ENCODE results near the gene BRDT. TPM values are rescaled to one million over a fixed set of nuclear protein-coding genes. Genes with fewer than 3 reads are reported as not detected.

Gene BRDT
- polyA plus RNA-seq (2013, experiment 1 of 2) = 0.03 TPM
- polyA plus RNA-seq (2013, experiment 2 of 2) = not detected

DNA sequence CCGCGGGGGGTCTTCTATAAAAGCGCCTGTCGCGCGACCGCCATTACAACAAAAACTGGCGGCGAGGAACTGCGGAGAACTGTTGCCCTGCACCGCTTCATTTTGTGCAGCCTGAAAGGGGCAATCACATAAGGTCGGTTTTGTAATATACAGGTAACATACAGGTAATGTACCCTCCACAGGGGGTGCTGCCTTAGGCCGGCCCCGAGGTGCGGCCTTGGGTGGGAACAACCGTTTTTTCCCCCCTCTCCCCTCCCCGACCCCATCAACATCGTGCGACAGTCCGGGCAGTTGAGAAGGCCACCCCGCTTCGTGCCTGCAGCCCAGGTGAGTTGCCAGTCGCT lies at the start of gene BRDT:
Gene BRDT (plus strand): TSS at position 46 of the 344 bp plus-strand sequence. CDS start 13,354 bp downstream, outside the sequence.
- 93% methylated on average over 20 of the region's 23 CpGs for WGBS
- H2AK5ac ChIP-seq (ENCODE audit: low read length, severe bottlenecking) = no peak within 1 kb of the TSS
- no peak within 1 kb of the TSS for H3K23ac ChIP-seq (ENCODE audit: low read length in 2 of 2)
- no peaks in the 10 kb centered on the region for H3K9me3 ChIP-seq (ENCODE audit: control insufficient read depth, low read length)
- no peak for DNase-seq
- no peak within 1 kb of the TSS for H3K27ac ChIP-seq (ENCODE audit: low read length, poor library complexity, severe bottlenecking)
- no peak within 1 kb of the TSS for H3K18ac ChIP-seq (ENCODE audit: low read depth in 1 of 2, low read length in 2 of 2)
- H3K4me2 ChIP-seq (ENCODE audit: low read length, poor library complexity, severe bottlenecking) = no peak within 1 kb of the TSS
- H4K91ac ChIP-seq (ENCODE audit: low read length) = no peak within 1 kb of the TSS
- H3K79me1 ChIP-seq (replicated peaks; ENCODE audit: low read length, poor library complexity, severe bottlenecking) = no peaks in the 10 kb centered on the region
- H3K4ac ChIP-seq (ENCODE audit: low read depth in 1 of 2, low read length in 2 of 2) = no peak within 1 kb of the TSS
- H2BK5ac ChIP-seq (ENCODE audit: low read depth, low read length, poor library complexity, severe bottlenecking) = no peak within 1 kb of the TSS
- no peak within 1 kb of the TSS for H3K14ac ChIP-seq (ENCODE audit: low read length in 2 of 2)
- H3K9ac ChIP-seq (ENCODE audit: low read length) = no peak within 1 kb of the TSS
- H3K4me1 ChIP-seq (ENCODE audit: control insufficient read depth, insufficient read depth, low read depth, low read length) = no peaks in the 10 kb centered on the region
- H2BK15ac ChIP-seq (ENCODE audit: low read depth, poor library complexity, severe bottlenecking) = no peak within 1 kb of the TSS
- no peak within 1 kb of the TSS for H3K4me3 ChIP-seq (ENCODE audit: insufficient read depth in 1 of 2, low read depth in 1 of 2, low read length in 2 of 2)
- no peaks in the 10 kb centered on the region for H3K36me3 ChIP-seq (ENCODE audit: control insufficient read depth in 1 of 2, insufficient read depth in 2 of 2, low read depth in 1 of 2, low read length in 2 of 2)
- no peak within 1 kb of the TSS for H2AFZ ChIP-seq (ENCODE audit: low read depth, low read length)
- no peak within 1 kb of the TSS for H4K8ac ChIP-seq (ENCODE audit: low read length)
- no peak within 1 kb of the TSS for H2BK120ac ChIP-seq (ENCODE audit: low read depth, low read length)
- no peak within 1 kb of the TSS for H2BK12ac ChIP-seq (ENCODE audit: low read length in 2 of 2)
- no peaks in the 10 kb centered on the region for H3K27me3 ChIP-seq (ENCODE audit: control insufficient read depth in 1 of 2, insufficient read depth in 1 of 2, low read length in 2 of 2)

- H3K4ac ChIP-seq (ENCODE audit: low read depth in 1 of 2, low read length in 2 of 2) = no peak overlapping the region
- H4K8ac ChIP-seq (ENCODE audit: low read length) = no peak overlapping the region
- H3K27ac ChIP-seq (ENCODE audit: low read length, poor library complexity, severe bottlenecking) = no peak overlapping the region
- H3K4me3 ChIP-seq (ENCODE audit: insufficient read depth in 1 of 2, low read depth in 1 of 2, low read length in 2 of 2) = no peak overlapping the region
- no peak overlapping the region for H4K91ac ChIP-seq (ENCODE audit: low read length)
- H3K23ac ChIP-seq (ENCODE audit: low read length in 2 of 2) = no peak overlapping the region
- H2AK5ac ChIP-seq (ENCODE audit: low read length, severe bottlenecking) = no peak overlapping the region
- no peak overlapping the region for H2BK12ac ChIP-seq (ENCODE audit: low read length in 2 of 2)
- no peak overlapping the region for H3K14ac ChIP-seq (ENCODE audit: low read length in 2 of 2)
- no peak overlapping the region for H3K4me2 ChIP-seq (ENCODE audit: low read length, poor library complexity, severe bottlenecking)
- no peaks in the 10 kb centered on the region for H3K36me3 ChIP-seq (ENCODE audit: control insufficient read depth in 1 of 2, insufficient read depth in 2 of 2, low read depth in 1 of 2, low read length in 2 of 2)
- H3K9ac ChIP-seq (ENCODE audit: low read length) = no peak overlapping the region
- no peak overlapping the region for H2BK5ac ChIP-seq (ENCODE audit: low read depth, low read length, poor library complexity, severe bottlenecking)
- peaks cover 1% of the 10 kb centered on the region for H3K4me1 ChIP-seq (ENCODE audit: control insufficient read depth, insufficient read depth, low read depth, low read length)
- no peaks in the 10 kb centered on the region for H3K9me3 ChIP-seq (ENCODE audit: control insufficient read depth, low read length)
- H2BK15ac ChIP-seq (ENCODE audit: low read depth, poor library complexity, severe bottlenecking) = no peak overlapping the region
- no peaks in the 10 kb centered on the region for H3K79me1 ChIP-seq (replicated peaks; ENCODE audit: low read length, poor library complexity, severe bottlenecking)
- H2BK120ac ChIP-seq (ENCODE audit: low read depth, low read length) = no peak overlapping the region
- H3K18ac ChIP-seq (ENCODE audit: low read depth in 1 of 2, low read length in 2 of 2) = no peak overlapping the region
- 100% methylated on average over 1 of the region's 1 CpG for WGBS
- H2AFZ ChIP-seq (ENCODE audit: low read depth, low read length) = no peak overlapping the region
- DNase-seq = no peak
- no peaks in the 10 kb centered on the region for H3K27me3 ChIP-seq (ENCODE audit: control insufficient read depth in 1 of 2, insufficient read depth in 1 of 2, low read length in 2 of 2)
Measured at GRCh38 chr1:91900562-91900961, 48.6 kb upstream of the BRDT start.

DNA sequence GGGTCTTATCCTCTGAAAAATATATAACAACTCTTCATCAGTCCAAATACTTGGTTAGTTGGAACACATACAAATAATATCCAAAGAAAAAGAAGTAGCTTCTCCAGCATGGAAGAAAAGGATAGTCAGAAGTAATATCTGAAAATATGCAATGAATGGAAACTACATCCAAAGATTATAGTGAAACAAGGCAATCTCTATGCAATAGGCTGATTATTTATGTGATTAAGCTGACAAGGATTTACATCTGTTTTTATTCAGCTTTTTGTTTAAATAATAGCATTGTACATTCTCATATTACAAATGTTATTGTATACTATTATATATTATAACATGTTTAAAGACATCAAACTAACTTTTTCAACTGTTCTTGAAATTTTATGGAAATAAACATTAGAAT lies 48.0 kb upstream of the BRDT start:
- Histone ChIP-seq H3K36me3 (ENCODE audit: control insufficient read depth in 1 of 2, insufficient read depth in 2 of 2, low read depth in 1 of 2, low read length in 2 of 2) (no peaks in the 10 kb centered on the region), H3K4ac (ENCODE audit: low read depth in 1 of 2, low read length in 2 of 2) (no peak overlapping the region), H3K23ac (ENCODE audit: low read length in 2 of 2) (no peak overlapping the region), H3K9me3 (ENCODE audit: control insufficient read depth, low read length) (no peaks in the 10 kb centered on the region), H2AFZ (ENCODE audit: low read depth, low read length) (no peak overlapping the region), H2BK120ac (ENCODE audit: low read depth, low read length) (no peak overlapping the region), H3K27me3 (ENCODE audit: control insufficient read depth in 1 of 2, insufficient read depth in 1 of 2, low read length in 2 of 2) (no peaks in the 10 kb centered on the region), H3K4me2 (ENCODE audit: low read length, poor library complexity, severe bottlenecking) (no peak overlapping the region), H3K79me1 (replicated peaks; ENCODE audit: low read length, poor library complexity, severe bottlenecking) (no peaks in the 10 kb centered on the region), H4K8ac (ENCODE audit: low read length) (no peak overlapping the region), H3K4me3 (ENCODE audit: insufficient read depth in 1 of 2, low read depth in 1 of 2, low read length in 2 of 2) (no peak overlapping the region), H3K27ac (ENCODE audit: low read length, poor library complexity, severe bottlenecking) (no peak overlapping the region), H2BK5ac (ENCODE audit: low read depth, low read length, poor library complexity, severe bottlenecking) (no peak overlapping the region), H2BK15ac (ENCODE audit: low read depth, poor library complexity, severe bottlenecking) (no peak overlapping the region), H2BK12ac (ENCODE audit: low read length in 2 of 2) (no peak overlapping the region), H2AK5ac (ENCODE audit: low read length, severe bottlenecking) (no peak overlapping the region), H3K4me1 (ENCODE audit: control insufficient read depth, insufficient read depth, low read depth, low read length) (peaks cover 1% of the 10 kb centered on the region), H4K91ac (ENCODE audit: low read length) (no peak overlapping the region), H3K14ac (ENCODE audit: low read length in 2 of 2) (no peak overlapping the region), H3K9ac (ENCODE audit: low read length) (no peak overlapping the region), H3K18ac (ENCODE audit: low read depth in 1 of 2, low read length in 2 of 2) (no peak overlapping the region)
- no peak for DNase-seq

DNA sequence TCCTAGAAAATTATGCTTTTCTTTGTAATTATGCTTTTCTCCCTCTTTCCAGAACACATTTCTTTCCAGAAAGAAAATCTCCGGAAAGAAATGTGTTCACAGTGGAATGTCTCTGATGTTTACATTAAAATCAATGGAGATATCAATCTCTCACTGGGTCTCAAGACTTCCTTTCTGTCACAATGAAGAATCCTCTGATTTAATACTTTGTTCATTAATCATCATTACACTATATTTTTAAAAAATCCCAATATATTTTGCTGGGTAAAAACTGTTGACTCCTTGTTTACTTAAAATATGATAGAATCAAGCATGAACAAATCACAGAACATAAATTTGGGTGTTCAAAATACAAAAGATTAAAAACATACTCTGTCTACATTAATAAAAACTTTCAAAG lies 36.9 kb upstream of the BRDT start:
- Histone ChIP-seq H4K91ac (ENCODE audit: low read length) (no peak overlapping the region), H3K4me3 (ENCODE audit: insufficient read depth in 1 of 2, low read depth in 1 of 2, low read length in 2 of 2) (no peak overlapping the region), H3K9ac (ENCODE audit: low read length) (no peak overlapping the region), H3K4ac (ENCODE audit: low read depth in 1 of 2, low read length in 2 of 2) (no peak overlapping the region), H3K14ac (ENCODE audit: low read length in 2 of 2) (no peak overlapping the region), H3K18ac (ENCODE audit: low read depth in 1 of 2, low read length in 2 of 2) (no peak overlapping the region), H2BK5ac (ENCODE audit: low read depth, low read length, poor library complexity, severe bottlenecking) (no peak overlapping the region), H3K4me1 (ENCODE audit: control insufficient read depth, insufficient read depth, low read depth, low read length) (no peaks in the 10 kb centered on the region), H3K27me3 (ENCODE audit: control insufficient read depth in 1 of 2, insufficient read depth in 1 of 2, low read length in 2 of 2) (no peaks in the 10 kb centered on the region), H2AK5ac (ENCODE audit: low read length, severe bottlenecking) (no peak overlapping the region), H2AFZ (ENCODE audit: low read depth, low read length) (no peak overlapping the region), H3K9me3 (ENCODE audit: control insufficient read depth, low read length) (no peaks in the 10 kb centered on the region), H3K36me3 (ENCODE audit: control insufficient read depth in 1 of 2, insufficient read depth in 2 of 2, low read depth in 1 of 2, low read length in 2 of 2) (no peaks in the 10 kb centered on the region), H4K8ac (ENCODE audit: low read length) (no peak overlapping the region), H3K27ac (ENCODE audit: low read length, poor library complexity, severe bottlenecking) (no peak overlapping the region), H2BK12ac (ENCODE audit: low read length in 2 of 2) (no peak overlapping the region), H3K79me1 (replicated peaks; ENCODE audit: low read length, poor library complexity, severe bottlenecking) (no peaks in the 10 kb centered on the region), H3K4me2 (ENCODE audit: low read length, poor library complexity, severe bottlenecking) (no peak overlapping the region), H3K23ac (ENCODE audit: low read length in 2 of 2) (no peak overlapping the region), H2BK15ac (ENCODE audit: low read depth, poor library complexity, severe bottlenecking) (no peak overlapping the region), H2BK120ac (ENCODE audit: low read depth, low read length) (no peak overlapping the region)
- no peak for DNase-seq
- WGBS = no CpG with 5 or more reads among the region's 1 CpG

Measured in mesenchymal stem cell (in vitro differentiated cells and primary cell).